GM19351 (cell line): ENCODE data around the gene EPS8L1.

Experiments used
- ATAC-seq: cut with Tn5 transposase; IDR thresholded peaks from one replicate; pipeline ENCODE4 v1.9.1; 2021; ENCODE audit warnings: mild to moderate bottlenecking, moderate library complexity; ENCODE audit not compliant: unreplicated experiment

Gene EPS8L1

DNA sequence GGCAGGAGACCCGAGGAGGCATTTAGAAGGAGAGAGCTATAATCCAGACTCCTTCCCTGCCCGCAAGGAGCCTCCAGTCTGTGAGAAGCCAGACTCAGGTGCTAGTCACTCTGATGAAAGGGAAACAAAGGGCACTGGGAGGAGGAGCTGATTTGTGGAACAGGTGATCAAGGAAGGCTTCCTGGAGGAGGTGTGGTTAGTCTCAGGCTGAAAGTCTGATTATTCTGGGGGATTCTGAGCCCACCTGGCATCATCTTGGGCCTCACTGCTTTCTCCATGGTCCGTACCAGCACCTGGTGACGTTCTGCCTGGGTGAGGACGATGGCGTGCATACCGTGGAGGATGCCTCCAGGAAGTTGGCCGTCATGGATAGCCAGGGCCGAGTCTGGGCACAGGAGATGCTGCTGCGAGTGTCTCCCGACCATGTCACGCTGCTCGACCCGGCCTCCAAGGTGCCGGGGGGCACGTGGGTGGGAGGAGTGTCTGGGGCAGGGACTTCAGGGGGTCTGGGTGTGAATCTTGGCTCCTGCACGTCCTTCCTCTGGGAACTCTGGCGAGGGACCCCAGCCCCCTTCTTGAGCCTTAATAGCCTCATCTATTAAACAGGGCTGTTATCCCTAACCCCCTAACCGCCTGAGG is 3.9 kb downstream of the EPS8L1 start:
- ATAC-seq: no peak

DNA sequence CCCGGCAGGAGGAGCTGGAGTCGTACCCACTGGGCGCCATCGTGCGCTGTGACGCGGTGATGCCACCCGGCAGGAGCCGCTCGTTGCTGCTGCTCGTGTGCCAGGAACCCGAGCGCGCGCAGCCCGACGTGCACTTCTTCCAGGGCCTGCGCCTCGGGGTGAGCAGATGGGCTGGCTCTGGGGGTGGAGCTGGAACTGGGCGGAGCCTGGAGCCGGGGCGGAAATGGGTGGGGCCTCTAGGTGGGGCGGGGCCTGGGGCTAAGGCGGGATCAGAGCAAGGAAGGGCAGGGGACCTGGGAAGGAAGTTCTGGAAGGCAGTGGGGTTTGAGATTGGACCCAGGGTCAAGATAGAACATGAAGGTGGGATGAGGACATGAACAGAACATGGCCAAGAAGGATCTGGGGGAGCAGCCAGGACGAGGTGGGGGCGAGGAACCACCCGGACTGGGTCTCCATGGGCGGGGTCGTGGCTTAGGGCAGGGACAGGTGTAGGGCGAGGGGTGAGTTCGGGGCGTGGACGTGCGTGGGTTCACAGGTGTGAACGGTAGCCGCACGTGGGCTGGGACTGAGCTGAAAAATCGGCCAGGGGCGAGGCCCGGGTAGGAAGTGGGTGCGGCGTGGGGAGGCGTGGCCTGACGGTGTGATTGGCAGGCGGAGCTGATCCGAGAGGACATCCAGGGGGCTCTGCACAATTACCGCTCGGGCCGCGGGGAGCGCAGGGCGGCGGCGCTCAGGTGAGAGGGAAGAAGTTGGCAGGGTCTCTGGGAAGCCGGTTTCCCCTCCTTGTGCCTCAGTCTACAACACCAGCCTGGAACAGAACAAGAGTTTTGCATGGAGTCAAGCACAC is 4.7 kb downstream of the EPS8L1 start:
- no peak for ATAC-seq

- ATAC-seq: peak; percentile 76
Observed at GRCh38 chr19:55080968-55081769, 5.5 kb downstream of the EPS8L1 start.

DNA sequence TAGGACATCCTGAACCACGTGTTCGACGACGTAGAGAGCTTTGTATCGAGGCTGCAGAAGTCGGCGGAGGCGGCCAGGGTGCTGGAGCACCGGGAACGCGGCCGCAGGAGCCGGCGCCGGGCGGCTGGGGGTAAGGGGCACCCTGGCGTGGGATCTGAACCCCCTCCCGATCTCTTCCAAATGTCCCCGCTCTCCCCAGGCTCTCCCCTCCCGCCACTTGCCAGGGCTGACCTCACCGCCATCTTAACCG is 6.0 kb downstream of the EPS8L1 start:
- ATAC-seq: no peak

DNA sequence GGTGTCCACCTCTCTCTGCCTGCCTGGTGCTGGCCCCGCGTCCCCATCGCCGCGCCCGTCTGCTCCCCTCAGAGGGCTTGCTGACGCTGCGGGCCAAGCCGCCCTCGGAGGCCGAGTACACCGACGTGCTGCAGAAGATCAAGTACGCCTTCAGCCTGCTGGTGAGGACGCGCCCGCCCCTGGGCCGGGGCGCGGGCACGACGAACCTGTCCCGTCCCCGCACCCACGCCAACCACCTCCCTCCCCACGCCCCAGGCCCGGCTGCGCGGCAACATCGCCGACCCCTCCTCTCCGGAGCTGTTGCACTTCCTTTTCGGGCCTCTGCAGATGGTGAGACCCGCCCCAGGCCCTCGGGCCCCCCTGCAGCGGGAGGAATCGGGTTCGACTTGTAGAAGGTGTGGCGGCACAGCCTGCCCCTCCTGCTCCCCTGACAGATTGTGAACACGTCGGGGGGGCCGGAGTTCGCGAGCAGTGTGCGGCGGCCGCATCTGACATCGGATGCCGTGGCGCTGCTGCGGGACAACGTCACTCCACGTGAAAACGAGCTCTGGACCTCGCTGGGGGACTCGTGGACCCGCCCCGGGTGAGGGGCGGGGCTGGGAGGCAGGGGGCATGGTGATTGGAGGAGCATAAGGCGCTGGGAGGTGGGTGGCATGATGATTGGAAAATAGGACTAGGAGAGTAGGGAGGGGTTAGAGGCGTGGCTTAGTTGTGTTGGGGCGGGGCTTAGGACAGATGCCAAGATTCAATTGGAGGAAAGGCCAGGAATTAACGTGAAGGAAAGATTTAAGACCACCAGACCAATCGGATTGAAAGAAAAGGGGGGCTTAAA is 6.6 kb downstream of the EPS8L1 start:
- no peak for ATAC-seq

DNA sequence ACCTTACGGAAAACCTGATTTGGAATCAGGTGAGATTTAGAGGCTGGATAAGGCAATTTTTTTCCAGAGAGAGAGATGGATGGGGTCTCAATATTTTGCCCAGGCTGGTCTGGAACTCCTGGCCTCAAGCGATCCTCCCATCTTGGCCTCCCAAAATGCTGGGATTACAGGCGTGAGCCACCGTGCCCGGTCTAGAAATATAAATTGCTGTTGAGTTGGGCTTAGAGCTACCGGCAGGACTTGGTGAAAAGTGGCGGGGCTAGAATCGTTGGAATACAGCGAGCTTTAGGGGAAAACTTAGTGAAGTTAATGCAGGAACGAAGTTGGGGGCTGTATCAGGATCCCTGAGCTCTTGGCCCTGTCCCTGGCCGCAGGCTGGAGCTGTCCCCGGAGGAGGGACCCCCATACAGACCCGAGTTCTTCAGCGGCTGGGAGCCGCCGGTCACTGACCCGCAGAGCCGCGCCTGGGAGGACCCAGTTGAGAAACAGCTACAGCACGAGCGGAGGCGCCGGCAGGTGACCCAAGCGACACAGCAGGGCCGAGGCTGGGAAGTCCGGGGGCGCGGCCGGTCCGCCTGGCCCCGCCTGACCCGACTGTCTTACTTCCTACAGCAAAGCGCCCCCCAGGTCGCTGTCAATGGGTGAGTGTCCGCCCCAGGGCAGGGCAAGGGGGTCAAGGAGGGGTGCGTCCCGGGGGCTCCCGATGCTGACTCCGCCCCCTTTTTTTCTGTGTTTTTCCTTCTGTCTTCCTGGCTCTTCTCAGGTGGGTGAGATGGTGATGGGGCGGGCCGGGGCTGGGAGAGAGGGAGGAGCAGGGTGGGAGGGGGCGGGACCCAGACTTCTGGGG is 7.6 kb downstream of the EPS8L1 start:
- no peak for ATAC-seq

GRCh38 chr19:55084416-55084815 is 8.7 kb downstream of the EPS8L1 start:
- ATAC-seq: no peak

- ATAC-seq: no peak
Observed at GRCh38 chr19:55085923-55086715, 10.4 kb downstream of the EPS8L1 start.

- no peak for ATAC-seq
Observed at GRCh38 chr19:55086730-55087541, 11.3 kb downstream of the EPS8L1 start.

DNA sequence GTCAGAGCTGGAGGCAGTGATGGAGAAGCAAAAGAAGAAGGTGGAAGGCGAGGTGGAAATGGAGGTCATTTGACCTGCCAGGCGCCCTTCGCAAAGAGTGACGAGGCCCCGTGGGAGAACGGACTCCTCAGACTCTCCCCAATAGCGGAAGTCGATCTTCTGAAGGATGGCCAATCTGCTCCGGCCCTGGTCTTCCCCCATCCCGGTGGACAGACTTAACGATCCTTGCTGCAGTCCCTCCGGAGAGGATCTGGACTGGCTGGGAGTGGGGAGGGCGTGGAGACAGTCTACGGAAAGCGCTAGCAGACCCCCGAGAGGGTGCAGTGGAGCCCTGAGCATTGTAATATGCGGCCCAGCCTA is 11.9 kb downstream of the EPS8L1 start:
- ATAC-seq: no peak

DNA sequence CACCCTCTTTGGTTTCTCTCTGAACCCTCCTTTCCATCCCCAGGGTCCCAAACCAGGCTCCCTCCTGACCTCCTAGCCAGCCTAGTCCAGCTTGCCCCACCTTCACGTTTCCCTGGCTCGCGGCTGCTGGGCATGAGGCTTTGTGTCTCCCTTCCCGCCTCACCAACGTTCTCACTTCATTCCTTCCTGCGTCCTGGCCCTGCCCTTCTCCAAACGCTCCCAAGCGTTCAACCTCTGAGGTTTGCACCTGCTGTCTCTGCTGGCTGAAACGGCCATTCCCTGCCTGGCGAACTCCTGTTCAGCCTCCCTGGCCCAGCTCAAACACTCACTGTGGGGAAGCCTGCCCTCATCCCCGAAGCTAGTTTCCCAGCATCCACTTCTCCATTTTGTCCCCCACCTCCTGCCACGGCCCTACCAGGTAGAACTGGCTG is 12.4 kb downstream of the EPS8L1 start:
- ATAC-seq: no peak

- no peak for ATAC-seq
Observed at GRCh38 chr19:55088543-55089341, 13.1 kb downstream of the EPS8L1 start.

- no peak for ATAC-seq
Observed at GRCh38 chr19:55089342-55089944, 13.8 kb downstream of the EPS8L1 start.

DNA sequence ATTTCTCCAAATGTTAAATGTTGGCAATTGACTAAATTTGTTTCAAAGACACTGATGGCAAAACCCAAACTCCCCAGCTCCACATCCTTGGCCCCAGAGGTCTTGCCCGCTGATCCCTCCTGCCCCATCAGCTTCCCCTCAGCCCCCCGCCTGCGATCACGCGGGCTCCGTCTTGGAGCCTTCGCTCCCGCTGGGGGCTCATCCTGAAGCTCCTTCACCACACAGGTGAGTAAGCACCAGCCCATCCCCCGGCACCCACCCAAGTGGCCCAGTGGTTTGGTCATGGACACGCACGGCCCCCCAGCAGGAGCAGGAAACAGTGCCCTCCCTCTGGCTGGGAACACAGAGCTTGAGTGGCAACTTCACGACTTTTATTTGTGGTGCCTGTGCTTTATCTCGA is 14.9 kb downstream of the EPS8L1 start:
- ATAC-seq: no peak

- no peak for ATAC-seq
Observed at GRCh38 chr19:55091126-55091910, 15.6 kb downstream of the EPS8L1 start.

DNA sequence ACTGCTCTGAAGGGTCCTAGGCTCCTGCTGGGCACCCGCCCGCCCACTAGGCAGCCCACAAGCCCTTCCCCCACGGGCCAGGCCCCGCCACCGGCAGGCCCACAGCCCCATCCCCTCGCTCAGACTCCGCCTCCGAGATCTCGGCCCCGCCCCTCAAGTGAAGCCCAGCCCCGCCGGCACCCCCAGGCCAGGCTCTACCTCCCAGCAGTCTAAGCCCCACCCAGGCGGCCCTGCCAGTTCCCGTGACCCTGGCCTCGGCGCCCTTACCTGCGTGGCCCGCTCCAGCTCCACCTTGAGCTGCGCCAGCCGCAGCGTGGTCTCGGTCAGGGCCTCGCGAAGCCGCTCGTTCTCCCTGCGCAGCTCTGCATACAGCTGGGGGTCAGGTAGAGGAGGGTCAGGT is 16.3 kb downstream of the EPS8L1 start:
- no peak for ATAC-seq
